Adrenal gland (tissue), 5 donors: ENCODE data around the gene CAMK4.

ENCODE experiments used
- CTCF ChIP-seq, 6 experiments: fragments of 450-650 bp in 4 of 6; fragments of 200-600 bp in 2 of 6; sonication (generic) in 1 of 6; IDR thresholded peaks; 1 replicate in 5 of 6; 2 replicates in 1 of 6; pipeline versions ENCODE4 v1.5.1 to v1.8.0; 2016 to 2021; ENCODE audit warnings: antibody characterized with exemption in 6 of 6, mild to moderate bottlenecking in 2 of 6, moderate library complexity in 1 of 6
- POLR2A ChIP-seq, 2 donors: fragments of 450-650 bp; IDR thresholded peaks; one replicate each; pipeline ENCODE4 v1.6.1; 2017; ENCODE audit warnings: antibody characterized with exemption in 2 of 2, mild to moderate bottlenecking in 2 of 2, moderate library complexity in 1 of 2
- donor health status: DM: no; HTN: no; CAD: no.

DNA sequence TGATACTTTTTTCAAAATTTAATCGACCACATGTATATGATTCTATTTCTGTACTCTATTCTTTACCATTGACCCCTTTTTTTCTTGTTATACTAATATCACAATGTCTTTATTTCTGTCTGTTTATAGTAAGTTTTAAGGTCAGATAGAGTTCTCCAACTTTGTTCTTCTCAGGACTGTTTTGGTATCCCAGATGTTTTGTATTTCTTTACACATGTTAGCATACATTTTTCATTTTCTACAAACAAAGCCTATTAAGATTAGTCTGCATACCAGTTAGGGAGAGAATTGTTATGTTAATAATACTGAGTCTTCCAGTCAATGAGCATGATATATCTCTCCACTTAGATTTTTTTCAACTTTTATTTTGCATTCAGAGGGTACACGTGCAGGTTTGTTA lies 8.2 kb upstream of the CAMK4 start:
- no peak for TF ChIP-seq CTCF (IDR thresholded peaks at IDR 0.05)
- TF ChIP-seq POLR2A (IDR thresholded peaks at IDR 0.05) = no peak
